Measurements from ENCODE around the gene XRCC5. TPM values are rescaled to one million over a fixed set of nuclear protein-coding genes. Genes with fewer than 3 reads are reported as not detected.

The XRCC5 gene
- total RNA-seq, 2 donors from 2014 or later = 189 to 213 TPM

- intact Hi-C loops (cut with DNase I) = loop anchor here in 1 of 2 donors (1.0 kb wide), 1 partner anchor 46 kb away; no protein-coding TSS in a partner anchor
- no peak for DNase-seq (ENCODE audit: low spot score)
Observed at GRCh38 chr2:216246766-216247165, 137.6 kb downstream of the XRCC5 start.

Other genes with a start within 250 kb of the XRCC5 start
- gene MREG, start 95.8 kb upstream of the XRCC5 start, total RNA-seq = under 1 TPM; 0.67 to 0.74 TPM
- gene PECR, start 27.5 kb upstream of the XRCC5 start, total RNA-seq = 1 to 10 TPM; 3.4 to 4.5 TPM
- gene TMEM169, start 27.4 kb upstream of the XRCC5 start, total RNA-seq = under 1 TPM; 0.38 to 0.51 TPM

All from posterior vena cava (tissue), 2 donors.